ENCODE measurements around the gene EPB41L4A.

GRCh38 chr5:112228667-112229066 lies 190.4 kb downstream of the EPB41L4A start:
- TF ChIP-seq POLR2A (IDR thresholded peaks at IDR 0.05) (no peak), EP300 (IDR thresholded peaks at IDR 0.05; ENCODE audit: low read depth) (no peak), CTCF (IDR thresholded peaks at IDR 0.05) (no peak), POLR2AphosphoS5 (IDR thresholded peaks at IDR 0.05) (peak in 1 of 3 donors; percentile 59)

All from transverse colon (tissue), 4 donors.